HEK293 (cell line): ENCODE measurements around the gene WDR45B.

ENCODE experiments used
- SALL2 ChIP-seq: fragments of 450-650 bp; formaldehyde crosslinking; IDR thresholded peaks from 2 replicates; pipeline ENCODE4 v1.5.0; 2017; ENCODE audit warnings: missing biosample characterization, mild to moderate bottlenecking, missing genetic modification characterization, borderline replicate concordance
- ZEB2 ChIP-seq: fragments of 450-650 bp; formaldehyde crosslinking; IDR thresholded peaks from 2 replicates; pipeline ENCODE4 v1.5.1; 2016; ENCODE audit warnings: missing biosample characterization, missing genetic modification characterization
- ZNF121 ChIP-seq: fragments of 450-650 bp; formaldehyde crosslinking; IDR thresholded peaks from 2 replicates; pipeline ENCODE4 v1.5.1; 2016; ENCODE audit warnings: missing biosample characterization, missing genetic modification characterization
- ZNF174 ChIP-seq: fragments of 450-650 bp; formaldehyde crosslinking; IDR thresholded peaks from 2 replicates; pipeline ENCODE4 v1.5.0; 2017; ENCODE audit warnings: missing biosample characterization, mild to moderate bottlenecking, missing genetic modification characterization
- ZNF501 ChIP-seq: fragments of 450-650 bp; formaldehyde crosslinking; IDR thresholded peaks from 2 replicates; pipeline ENCODE4 v1.5.1; 2016; ENCODE audit warnings: missing biosample characterization, missing genetic modification characterization
- TF ChIP-seq, protein P1 (sequence below): fragments of 450-650 bp; formaldehyde crosslinking; IDR thresholded peaks from 2 replicates; pipeline ENCODE4 v1.5.0; 2017; ENCODE audit warnings: missing biosample characterization, missing genetic modification characterization, borderline replicate concordance
- TF ChIP-seq, protein P2 (sequence below): fragments of 450-650 bp; formaldehyde crosslinking; IDR thresholded peaks from 2 replicates; pipeline ENCODE4 v1.5.1; 2016; ENCODE audit warnings: missing biosample characterization, missing genetic modification characterization

DNA sequence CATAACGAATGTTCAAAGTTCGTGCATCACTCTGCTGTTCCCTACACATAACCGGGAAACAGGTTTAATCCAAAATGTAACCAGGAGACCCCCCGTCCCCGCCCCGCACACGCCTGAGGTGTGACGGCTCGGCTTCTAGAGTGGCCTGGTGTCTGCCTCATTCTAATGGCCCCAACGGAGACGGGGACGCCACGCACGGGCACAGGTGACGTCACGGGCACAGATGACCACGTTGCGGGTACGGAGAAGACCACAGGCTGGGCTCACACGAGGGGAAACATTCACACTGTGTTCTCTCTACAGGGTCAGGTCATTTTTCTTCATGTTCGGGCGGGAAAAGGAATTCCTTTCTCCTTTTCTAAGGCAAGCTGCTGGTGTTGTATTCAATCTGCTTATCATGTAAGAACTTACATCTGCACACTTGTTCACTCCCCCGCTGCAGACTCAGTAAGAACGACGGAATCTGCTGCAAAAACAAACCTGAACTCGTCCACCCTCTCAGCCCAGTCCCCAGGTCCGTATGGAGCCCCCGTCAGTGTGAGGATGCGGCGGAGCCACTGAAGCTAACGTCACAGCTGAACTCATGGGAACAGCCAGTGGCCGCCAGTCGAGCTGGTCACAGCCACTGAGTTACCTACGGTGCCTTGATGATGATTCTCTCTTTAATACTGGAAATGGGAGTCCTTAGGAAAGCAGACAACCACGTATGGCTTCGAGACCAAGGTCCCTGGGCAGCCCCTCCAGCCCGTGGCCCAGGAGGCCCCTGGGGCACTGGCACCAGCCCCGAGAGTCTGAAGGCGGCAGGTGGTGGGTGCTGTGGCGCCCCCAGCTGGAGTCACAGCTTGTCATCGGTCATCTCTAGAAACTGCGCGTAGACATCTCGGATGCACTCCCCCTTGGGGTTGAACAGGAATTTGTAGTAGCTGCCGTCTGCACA lies 32.9 kb downstream of the WDR45B start:
- TF ChIP-seq ZEB2 (tag by site-specific recombination) (no peak), SALL2 (tag by site-specific recombination) (no peak), ZNF174 (tag by site-specific recombination) (no peak), ZNF121 (no peak), ZNF501 (no peak)
- TF ChIP-seq, protein P1, sequence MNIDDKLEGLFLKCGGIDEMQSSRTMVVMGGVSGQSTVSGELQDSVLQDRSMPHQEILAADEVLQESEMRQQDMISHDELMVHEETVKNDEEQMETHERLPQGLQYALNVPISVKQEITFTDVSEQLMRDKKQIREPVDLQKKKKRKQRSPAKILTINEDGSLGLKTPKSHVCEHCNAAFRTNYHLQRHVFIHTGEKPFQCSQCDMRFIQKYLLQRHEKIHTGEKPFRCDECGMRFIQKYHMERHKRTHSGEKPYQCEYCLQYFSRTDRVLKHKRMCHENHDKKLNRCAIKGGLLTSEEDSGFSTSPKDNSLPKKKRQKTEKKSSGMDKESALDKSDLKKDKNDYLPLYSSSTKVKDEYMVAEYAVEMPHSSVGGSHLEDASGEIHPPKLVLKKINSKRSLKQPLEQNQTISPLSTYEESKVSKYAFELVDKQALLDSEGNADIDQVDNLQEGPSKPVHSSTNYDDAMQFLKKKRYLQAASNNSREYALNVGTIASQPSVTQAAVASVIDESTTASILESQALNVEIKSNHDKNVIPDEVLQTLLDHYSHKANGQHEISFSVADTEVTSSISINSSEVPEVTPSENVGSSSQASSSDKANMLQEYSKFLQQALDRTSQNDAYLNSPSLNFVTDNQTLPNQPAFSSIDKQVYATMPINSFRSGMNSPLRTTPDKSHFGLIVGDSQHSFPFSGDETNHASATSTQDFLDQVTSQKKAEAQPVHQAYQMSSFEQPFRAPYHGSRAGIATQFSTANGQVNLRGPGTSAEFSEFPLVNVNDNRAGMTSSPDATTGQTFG (tag by site-specific recombination): no peak
- TF ChIP-seq, protein P2, sequence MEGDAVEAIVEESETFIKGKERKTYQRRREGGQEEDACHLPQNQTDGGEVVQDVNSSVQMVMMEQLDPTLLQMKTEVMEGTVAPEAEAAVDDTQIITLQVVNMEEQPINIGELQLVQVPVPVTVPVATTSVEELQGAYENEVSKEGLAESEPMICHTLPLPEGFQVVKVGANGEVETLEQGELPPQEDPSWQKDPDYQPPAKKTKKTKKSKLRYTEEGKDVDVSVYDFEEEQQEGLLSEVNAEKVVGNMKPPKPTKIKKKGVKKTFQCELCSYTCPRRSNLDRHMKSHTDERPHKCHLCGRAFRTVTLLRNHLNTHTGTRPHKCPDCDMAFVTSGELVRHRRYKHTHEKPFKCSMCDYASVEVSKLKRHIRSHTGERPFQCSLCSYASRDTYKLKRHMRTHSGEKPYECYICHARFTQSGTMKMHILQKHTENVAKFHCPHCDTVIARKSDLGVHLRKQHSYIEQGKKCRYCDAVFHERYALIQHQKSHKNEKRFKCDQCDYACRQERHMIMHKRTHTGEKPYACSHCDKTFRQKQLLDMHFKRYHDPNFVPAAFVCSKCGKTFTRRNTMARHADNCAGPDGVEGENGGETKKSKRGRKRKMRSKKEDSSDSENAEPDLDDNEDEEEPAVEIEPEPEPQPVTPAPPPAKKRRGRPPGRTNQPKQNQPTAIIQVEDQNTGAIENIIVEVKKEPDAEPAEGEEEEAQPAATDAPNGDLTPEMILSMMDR: peak; percentile 29; the same call in 1 of the 2 replicates
